ENCODE results near the gene ZDHHC12. TPM values are rescaled to one million over a fixed set of nuclear protein-coding genes. Genes with fewer than 3 reads are reported as not detected.

ZDHHC12 gene, protein sequence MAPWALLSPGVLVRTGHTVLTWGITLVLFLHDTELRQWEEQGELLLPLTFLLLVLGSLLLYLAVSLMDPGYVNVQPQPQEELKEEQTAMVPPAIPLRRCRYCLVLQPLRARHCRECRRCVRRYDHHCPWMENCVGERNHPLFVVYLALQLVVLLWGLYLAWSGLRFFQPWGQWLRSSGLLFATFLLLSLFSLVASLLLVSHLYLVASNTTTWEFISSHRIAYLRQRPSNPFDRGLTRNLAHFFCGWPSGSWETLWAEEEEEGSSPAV
- total RNA-seq = 44.8 and 52.5 TPM in 2 replicates

DNA sequence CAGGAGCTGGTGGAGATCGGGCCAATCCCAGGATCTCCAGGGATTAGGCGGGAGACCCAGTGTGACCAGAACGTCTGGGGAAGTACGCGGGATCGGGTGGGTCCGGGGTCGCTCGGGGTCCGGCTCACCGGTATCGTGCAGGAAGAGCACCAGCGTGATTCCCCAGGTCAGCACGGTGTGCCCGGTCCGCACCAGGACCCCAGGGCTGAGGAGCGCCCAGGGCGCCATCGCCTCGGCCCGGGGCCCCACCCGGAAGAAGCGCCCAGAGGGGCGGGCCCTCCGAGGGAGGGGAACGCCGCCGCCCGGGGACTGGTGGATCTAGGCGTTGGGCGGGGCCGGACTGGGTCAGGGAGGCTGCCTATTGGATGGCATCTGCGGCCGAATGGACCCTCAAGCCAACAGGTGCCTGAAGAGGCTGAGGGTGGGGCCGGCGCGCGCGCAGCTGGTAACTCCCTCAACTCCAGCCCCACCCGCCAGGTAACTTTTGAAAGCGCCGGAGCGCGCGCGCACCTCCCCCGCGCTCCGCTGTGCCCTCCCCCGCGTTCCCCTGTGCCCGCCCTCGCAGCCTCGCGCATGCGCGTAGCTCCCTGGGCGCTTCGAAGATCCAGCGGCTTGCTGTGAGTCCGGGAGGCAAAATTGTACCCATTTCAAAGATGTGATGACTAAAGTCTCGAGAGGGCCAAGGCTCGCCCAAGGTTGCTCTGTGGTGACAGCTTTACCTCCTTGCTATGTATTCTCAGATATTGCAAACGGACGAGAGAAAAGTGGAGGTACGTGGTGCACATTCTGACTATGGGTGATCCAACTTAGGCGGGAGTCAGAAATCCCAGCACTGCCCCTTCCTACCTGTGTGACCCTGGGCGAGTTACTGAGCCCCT lies at the start of gene ZDHHC12:
Gene ZDHHC12, minus strand, starts transcription at position 262 of the 878 bp plus-strand sequence. Its CDS starts 34 bp downstream, at position 228.

DNA sequence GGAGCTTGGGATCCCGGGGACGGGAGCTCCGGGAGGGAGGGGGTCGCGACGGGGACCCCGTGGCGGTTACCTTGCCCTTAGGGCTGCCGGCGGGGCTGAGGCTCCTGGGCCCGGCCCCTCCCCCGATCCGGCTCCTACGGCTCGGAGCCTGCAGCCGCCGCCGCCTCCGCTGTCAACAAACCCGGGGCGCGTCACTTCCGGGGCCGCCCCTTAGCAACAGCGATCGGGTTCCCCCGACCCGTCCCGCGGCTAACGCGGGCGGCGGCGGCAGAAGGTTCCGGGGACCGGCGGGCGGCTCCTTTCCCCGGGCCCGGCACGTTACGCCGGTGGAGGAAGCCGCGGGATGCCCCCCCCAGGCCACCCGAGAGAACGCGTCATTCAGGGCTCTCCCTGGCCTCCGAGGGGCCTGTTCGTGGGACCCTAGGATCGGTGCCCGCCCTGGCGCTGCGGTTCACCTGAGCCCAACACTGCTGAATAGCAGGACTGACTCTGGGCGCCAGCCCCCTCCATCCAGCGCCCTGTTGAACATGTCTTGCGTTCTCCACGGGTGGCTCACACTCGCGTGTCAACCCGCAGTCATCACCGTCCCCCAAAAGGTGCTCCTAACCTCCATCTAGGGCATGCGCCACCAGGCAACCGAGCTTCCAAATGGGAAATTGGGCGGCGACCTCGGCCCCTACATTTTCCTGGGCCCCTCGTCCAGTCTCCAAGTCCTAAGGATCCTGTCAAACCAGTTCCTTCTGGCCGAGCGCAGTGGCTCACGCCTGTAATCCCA lies 48.0 kb upstream of the ZDHHC12 start, which contains the start of gene ZER1:
Gene ZER1, minus strand, starts transcription at position 183 of the 775 bp plus-strand sequence. CDS start 16,362 bp downstream, outside the sequence.

DNA sequence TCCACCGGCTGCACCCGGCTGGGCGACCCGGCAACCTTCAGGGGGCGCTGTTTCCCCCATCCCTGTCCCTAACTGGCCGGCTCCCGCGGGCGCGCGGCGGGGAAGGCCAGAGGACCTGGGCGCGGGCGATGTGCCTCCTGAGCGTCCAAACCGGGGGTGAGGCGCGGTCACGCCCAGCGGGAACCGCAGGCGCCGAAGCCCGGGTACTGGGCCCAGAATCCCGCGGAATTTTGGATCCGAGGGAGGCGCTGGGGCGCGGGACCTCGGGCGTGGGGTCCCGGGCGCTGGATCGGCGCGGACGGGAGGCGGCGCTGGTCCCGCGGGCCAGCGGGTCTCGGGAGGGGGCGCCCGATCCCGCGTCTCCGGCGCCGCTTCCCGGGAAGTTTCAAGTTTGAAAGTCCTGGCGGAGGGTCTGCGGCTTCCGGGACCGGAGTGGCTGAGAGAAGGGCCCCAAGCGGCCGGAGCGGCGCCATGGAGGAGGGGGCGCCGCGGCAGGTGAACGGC lies 21.4 kb downstream of the ZDHHC12 start, which contains the start of gene PKN3:
Gene PKN3, plus strand, starts transcription at position 59 of the 504 bp plus-strand sequence. Its CDS starts 413 bp downstream, at position 472.

DNA sequence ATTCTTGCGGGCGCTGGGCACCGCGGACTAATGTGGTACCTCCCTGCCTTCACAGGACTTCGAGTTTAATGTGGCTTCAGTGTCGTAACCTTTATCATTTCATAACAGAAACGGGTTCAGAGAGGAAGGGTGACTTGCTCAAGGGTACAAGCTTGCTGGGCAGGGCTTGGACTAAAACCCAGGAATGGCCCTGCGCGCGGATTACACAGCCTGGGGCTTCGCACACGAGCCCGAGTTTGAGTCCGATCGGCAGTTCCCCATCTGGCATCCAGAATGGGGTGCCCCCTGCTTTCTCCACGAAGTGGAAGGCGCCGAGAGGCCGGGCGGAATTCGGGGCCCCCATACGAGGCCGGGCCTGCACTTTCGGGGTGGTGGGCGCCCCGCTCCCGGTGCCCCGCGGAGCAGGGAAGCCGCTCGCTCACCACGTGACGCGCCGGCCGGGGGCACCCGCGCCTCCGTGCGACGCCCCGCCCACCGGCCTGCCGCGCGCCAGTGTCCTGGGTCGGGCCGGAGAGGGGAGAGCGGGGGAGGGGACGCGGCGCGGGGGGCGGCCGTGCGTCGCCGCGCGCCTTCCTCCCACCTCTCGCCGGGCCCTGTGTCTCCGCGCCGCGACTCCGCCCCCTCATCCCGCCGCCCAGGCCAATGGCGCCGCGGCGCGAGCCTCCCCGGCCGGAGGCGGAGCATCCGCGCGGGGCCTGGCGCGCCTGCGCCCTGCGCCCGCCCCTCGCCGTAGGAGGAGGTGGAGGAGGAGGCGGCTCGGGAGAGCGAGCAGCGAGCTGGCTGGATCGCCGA lies 35.2 kb downstream of the ZDHHC12 start, which contains the start of gene SET:
Gene SET, plus strand, starts transcription at position 722 of the 792 bp plus-strand sequence. CDS start 361 bp downstream, outside the sequence.

Other genes with a start within 250 kb of the ZDHHC12 start
- 18.6 and 22.9 TPM in 2 replicates for gene GLE1, start 219.4 kb downstream of the ZDHHC12 start, total RNA-seq
- gene SPTAN1, start 171.5 kb downstream of the ZDHHC12 start, total RNA-seq = 185 and 358 TPM in 2 replicates
- 27.4 and 33.6 TPM in 2 replicates for gene DYNC2I2, start 67.3 kb downstream of the ZDHHC12 start, total RNA-seq
- 228 and 233 TPM in 2 replicates for gene SET, start 34.9 kb downstream of the ZDHHC12 start, total RNA-seq
- 1.0 and 1.8 TPM in 2 replicates for gene PKN3, start 21.6 kb downstream of the ZDHHC12 start, total RNA-seq
- 23.9 and 28.9 TPM in 2 replicates for gene ZER1, start 47.8 kb upstream of the ZDHHC12 start, total RNA-seq
- gene TBC1D13, start 63.1 kb upstream of the ZDHHC12 start, total RNA-seq = 10.8 and 12.5 TPM in 2 replicates
- 26.4 and 28.0 TPM in 2 replicates for gene ENDOG, start 94.4 kb upstream of the ZDHHC12 start, total RNA-seq
- 12.5 and 17.7 TPM in 2 replicates for gene SPOUT1, start 105.7 kb upstream of the ZDHHC12 start, total RNA-seq
- gene KYAT1, start 157.8 kb upstream of the ZDHHC12 start, total RNA-seq = 2.7 and 5.8 TPM in 2 replicates
- 21.3 and 31.4 TPM in 2 replicates for gene LRRC8A, start 158.0 kb upstream of the ZDHHC12 start, total RNA-seq
- 15.9 and 18.6 TPM in 2 replicates for gene PHYHD1, start 196.9 kb upstream of the ZDHHC12 start, total RNA-seq
- 26.5 and 27.8 TPM in 2 replicates for gene DOLK, start 223.5 kb upstream of the ZDHHC12 start, total RNA-seq
- 14.2 and 16.9 TPM in 2 replicates for gene NUP188, start 223.6 kb upstream of the ZDHHC12 start, total RNA-seq